Spleen (tissue), 7 donors: ENCODE data around the gene ADD3.

Source experiments
- POLR2AphosphoS5 ChIP-seq, 3 donors: sonication (generic); formaldehyde crosslinking; IDR thresholded peaks; one replicate each; pipeline ENCODE4 v1.5.1; 2017; ENCODE audit warnings: antibody characterized with exemption in 3 of 3
- TF ChIP-seq, protein P1 (sequence below), 11 experiments: fragments of 200-600 bp in 7 of 11; fragments of 450-650 bp in 4 of 11; sonication (generic) in 4 of 11; IDR thresholded peaks in 8 of 11; conservative IDR thresholded peaks in 3 of 11; 1 replicate in 7 of 11; 2 replicates in 4 of 11; pipeline versions ENCODE4 v1.4.0 to v1.8.0; 2016 to 2021; ENCODE audit warnings: antibody characterized with exemption in 11 of 11, inconsistent platforms in 4 of 11, mild to moderate bottlenecking in 1 of 11
- donor health status: DM: no; HTN: no; CAD: no; lungs with moderate emphysema.
- donor health status: DM: no; HTN: no; CAD: no.
- donor health status: DM: no; HTN: no; CAD: no.

DNA sequence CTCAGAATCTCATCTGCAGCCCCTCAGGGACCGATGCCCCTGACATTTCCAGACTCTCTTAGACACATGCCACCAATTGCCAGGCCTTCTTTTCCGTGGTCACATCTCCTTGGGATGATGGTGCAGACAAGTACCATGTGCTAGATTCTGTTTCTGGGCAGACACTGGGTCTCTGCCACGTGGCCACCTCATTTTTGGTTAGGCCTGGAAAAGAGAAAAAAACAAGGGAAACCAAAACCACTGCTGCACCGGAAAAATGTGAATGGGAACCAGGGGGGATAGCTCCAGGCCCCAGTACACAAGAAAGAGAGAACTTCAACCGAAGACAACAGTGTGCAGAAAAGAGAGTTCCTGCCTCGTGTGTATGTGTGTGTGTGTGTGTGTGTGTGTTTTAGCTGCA lies 176.6 kb downstream of the ADD3 start:
- TF ChIP-seq POLR2AphosphoS5 (IDR thresholded peaks at IDR 0.05): no peak
- TF ChIP-seq, protein P1, sequence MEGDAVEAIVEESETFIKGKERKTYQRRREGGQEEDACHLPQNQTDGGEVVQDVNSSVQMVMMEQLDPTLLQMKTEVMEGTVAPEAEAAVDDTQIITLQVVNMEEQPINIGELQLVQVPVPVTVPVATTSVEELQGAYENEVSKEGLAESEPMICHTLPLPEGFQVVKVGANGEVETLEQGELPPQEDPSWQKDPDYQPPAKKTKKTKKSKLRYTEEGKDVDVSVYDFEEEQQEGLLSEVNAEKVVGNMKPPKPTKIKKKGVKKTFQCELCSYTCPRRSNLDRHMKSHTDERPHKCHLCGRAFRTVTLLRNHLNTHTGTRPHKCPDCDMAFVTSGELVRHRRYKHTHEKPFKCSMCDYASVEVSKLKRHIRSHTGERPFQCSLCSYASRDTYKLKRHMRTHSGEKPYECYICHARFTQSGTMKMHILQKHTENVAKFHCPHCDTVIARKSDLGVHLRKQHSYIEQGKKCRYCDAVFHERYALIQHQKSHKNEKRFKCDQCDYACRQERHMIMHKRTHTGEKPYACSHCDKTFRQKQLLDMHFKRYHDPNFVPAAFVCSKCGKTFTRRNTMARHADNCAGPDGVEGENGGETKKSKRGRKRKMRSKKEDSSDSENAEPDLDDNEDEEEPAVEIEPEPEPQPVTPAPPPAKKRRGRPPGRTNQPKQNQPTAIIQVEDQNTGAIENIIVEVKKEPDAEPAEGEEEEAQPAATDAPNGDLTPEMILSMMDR (IDR thresholded peaks at IDR 0.05 in 8 of 11, conservative IDR thresholded peaks at IDR 0.05 in 3 of 11): no peak
